HUES6 (cell line): ENCODE data around the gene CNN2.

Experiments
- H3K27ac ChIP-seq: 2 replicates; pipeline ENCODE4 v1.7.0; 2013; ENCODE audit warnings: low read depth, mild to moderate bottlenecking, low read length, inconsistent platforms
- H3K27me3 ChIP-seq: 2 replicates; pipeline ENCODE4 v1.6.1; 2013; ENCODE audit warnings: low read length; ENCODE audit not compliant: control insufficient read depth, insufficient read depth
- H3K36me3 ChIP-seq: 2 replicates; pipeline ENCODE4 v1.6.1; 2013; ENCODE audit warnings: low read length; ENCODE audit not compliant: control insufficient read depth, insufficient read depth
- H3K4me1 ChIP-seq: 2 replicates; pipeline ENCODE4 v1.6.1; 2013; ENCODE audit warnings: low read length; ENCODE audit not compliant: control insufficient read depth, insufficient read depth
- H3K4me3 ChIP-seq: 2 replicates; pipeline ENCODE4 v1.5.1; 2013; ENCODE audit warnings: low read depth, low read length
- H3K9ac ChIP-seq: one replicate; pipeline ENCODE4 v1.6.1; 2013; ENCODE audit warnings: mild to moderate bottlenecking, low read length
- H3K9me3 ChIP-seq: 2 replicates; pipeline ENCODE4 v1.6.1; 2013; ENCODE audit warnings: low read depth, low read length; ENCODE audit not compliant: control insufficient read depth, insufficient read depth

CNN2 gene

DNA sequence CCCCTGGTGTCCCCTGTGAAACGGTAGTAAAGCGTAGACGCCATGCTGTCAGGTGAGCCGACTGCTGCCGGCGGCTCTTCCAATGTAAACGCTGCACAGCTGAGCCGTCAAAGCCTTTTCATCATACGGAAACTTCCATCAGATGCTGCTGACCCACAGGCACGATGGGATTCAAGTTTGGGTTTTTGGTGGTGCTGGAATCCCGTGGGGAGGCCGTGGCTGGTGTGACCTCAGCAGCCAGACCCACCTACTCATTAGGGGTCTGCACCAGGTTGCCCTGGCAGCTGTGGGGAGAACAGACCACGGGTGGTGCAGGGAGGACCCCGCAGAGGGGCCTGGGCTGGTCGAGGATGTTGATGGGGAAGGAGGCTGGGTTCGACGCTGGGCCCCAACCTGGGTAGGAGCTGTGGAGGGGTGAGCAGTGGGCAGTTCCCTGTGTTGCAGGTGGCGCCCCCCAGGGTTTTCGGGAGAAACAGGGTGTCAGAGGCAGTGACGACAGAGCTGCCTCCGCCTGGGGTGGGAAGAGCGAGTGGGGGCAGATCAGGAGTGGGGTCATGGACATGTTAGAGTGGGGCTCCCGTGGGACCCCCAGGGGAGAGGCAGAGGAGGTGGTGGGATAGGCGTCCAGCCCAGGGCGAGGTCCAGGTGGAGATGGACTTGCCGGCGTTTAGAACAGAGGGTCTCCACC is 19.6 kb upstream of the CNN2 start:
- Histone ChIP-seq H3K36me3 (peaks cover 25% of the 10 kb centered on the region), H3K9ac (no peak overlapping the region), H3K9me3 (no peaks in the 10 kb centered on the region), H3K4me1 (no peaks in the 10 kb centered on the region), H3K27me3 (peaks cover 9% of the 10 kb centered on the region; the same call in 1 of the 2 replicates), H3K27ac (no peak overlapping the region), H3K4me3 (no peak overlapping the region)

DNA sequence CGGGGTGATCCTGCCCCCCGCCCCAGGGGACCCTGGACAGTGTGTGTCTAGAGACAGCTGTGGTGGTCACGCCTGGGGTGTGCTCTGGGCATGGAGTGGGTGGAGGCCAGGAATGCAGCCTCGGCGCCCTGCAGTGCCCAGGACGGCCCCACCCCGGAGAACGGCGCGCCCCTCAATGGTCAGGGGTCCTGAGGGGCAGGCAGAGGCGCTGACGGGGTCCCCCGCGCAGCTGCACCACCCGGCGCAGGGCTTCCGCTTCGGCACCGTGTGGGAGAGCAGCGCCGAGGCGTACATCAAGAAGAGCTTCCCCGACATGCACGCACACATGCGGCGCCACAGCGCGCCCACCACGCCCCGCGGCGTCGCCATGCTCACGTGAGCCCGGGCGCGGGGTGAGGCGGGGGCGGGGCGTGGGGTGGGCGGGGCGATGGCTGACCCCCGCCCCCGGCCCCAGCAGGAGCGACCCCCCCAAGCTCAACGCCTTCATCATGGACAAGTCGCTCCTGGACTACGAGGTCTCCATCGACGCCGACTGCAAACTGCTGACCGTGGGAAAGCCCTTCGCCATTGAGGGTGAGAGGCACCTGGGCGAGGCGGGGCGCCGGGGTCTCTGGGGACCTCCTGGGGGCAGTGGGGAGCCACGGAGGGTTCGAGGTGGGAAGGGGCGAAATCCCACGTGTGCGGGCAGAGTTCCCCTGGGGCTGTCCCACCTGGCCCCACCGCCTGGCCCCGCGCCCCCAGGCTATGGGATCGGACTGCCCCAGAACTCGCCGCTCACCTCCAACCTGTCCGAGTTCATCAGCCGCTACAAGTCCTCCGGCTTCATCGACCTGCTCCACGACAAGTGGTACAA is 18.8 kb upstream of the CNN2 start:
- H3K9me3 ChIP-seq = no peaks in the 10 kb centered on the region
- no peak overlapping the region for H3K9ac ChIP-seq
- H3K27ac ChIP-seq = no peak overlapping the region

DNA sequence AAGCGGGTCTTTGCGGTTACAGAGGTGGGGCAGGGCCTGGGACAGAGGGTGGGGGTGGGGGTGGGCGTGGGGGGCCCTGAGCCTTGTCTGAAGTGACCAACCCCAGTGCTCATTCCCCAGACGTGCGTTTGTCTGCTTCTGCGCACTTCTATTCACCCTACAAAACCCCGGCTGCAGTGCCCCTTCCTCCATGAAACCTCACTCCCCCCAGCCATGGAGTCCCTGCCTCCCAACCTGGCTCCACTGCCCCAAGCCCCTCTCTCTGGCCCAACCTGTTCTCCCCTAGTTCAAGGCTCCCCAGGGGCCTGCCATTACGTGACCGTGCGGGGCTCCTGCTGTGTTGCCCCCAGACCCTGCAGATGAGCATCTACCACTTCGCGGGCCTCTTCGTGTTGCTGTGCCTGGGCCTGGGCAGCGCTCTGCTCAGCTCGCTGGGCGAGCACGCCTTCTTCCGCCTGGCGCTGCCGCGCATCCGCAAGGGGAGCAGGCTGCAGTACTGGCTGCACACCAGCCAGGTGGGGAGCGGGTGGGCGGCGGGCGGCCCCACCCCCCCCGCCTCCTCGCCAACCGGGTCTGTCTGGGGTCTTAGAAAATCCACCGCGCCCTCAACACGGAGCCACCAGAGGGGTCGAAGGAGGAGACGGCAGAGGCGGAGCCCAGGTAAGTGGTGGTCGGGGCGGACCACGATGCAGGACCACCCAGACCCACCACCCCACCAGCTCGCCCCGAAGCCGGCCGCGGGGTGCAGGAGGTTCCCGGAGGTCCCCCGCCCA is 18.0 kb upstream of the CNN2 start:
- Histone ChIP-seq H3K9me3 (no peaks in the 10 kb centered on the region), H3K36me3 (peaks cover 39% of the 10 kb centered on the region), H3K4me3 (no peak overlapping the region)

More for the DNA sequence above, 18.8 kb upstream of the CNN2 start:
- peaks cover 32% of the 10 kb centered on the region for H3K36me3 ChIP-seq
- no peak overlapping the region for H3K4me3 ChIP-seq
- H3K4me1 ChIP-seq = no peaks in the 10 kb centered on the region
- peaks cover 7% of the 10 kb centered on the region; the same call in 1 of the 2 replicates for H3K27me3 ChIP-seq

DNA sequence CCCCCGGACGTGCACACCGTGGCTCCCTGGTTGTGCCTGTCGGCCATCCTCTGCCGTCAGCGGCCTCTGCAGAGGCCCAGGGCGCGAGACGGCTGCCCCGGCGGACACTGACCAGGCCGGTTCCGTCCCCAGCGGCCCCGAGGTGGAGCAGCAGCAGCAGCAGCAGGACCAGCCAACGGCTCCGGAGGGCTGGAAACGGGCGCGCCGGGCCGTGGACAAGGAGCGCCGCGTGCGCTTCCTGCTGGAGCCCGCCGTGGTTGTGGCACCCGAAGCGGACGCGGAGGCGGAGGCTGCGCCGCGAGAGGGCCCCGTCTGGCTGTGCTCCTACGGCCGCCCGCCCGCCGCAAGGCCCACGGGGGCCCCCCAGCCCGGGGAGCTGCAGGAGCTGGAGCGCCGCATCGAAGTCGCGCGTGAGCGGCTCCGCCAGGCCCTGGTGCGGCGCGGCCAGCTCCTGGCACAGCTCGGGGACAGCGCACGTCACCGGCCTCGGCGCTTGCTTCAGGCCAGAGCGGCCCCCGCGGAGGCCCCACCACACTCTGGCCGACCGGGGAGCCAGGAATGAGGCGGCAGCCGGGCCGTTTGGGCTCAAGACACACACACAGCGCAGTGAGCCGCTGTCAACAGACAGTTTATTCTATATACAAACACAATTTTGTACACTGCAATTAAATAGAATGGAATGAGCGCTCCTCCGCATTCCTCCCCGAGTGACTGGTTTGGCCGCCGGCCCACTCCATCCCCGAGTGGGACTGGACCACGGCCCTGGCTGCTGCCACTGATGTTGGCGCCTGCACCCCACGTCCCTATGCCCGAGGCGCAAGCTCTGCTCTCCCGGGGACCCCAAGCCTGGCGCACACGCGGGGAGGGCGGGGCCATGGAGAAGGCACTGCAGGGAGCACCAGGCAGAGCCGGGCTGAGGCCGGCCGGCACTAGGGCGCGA is 17.1 kb upstream of the CNN2 start:
- no peak overlapping the region for H3K4me3 ChIP-seq
- peaks cover 48% of the 10 kb centered on the region for H3K36me3 ChIP-seq
- H3K27ac ChIP-seq = no peak overlapping the region
- H3K9me3 ChIP-seq = no peaks in the 10 kb centered on the region
- H3K9ac ChIP-seq = no peak overlapping the region
- H3K27me3 ChIP-seq = no peaks in the 10 kb centered on the region
- no peaks in the 10 kb centered on the region for H3K4me1 ChIP-seq

More for the DNA sequence above, 18.0 kb upstream of the CNN2 start:
- Histone ChIP-seq H3K9ac (no peak overlapping the region), H3K4me1 (no peaks in the 10 kb centered on the region), H3K27me3 (peaks cover 7% of the 10 kb centered on the region; the same call in 1 of the 2 replicates), H3K27ac (no peak overlapping the region)

DNA sequence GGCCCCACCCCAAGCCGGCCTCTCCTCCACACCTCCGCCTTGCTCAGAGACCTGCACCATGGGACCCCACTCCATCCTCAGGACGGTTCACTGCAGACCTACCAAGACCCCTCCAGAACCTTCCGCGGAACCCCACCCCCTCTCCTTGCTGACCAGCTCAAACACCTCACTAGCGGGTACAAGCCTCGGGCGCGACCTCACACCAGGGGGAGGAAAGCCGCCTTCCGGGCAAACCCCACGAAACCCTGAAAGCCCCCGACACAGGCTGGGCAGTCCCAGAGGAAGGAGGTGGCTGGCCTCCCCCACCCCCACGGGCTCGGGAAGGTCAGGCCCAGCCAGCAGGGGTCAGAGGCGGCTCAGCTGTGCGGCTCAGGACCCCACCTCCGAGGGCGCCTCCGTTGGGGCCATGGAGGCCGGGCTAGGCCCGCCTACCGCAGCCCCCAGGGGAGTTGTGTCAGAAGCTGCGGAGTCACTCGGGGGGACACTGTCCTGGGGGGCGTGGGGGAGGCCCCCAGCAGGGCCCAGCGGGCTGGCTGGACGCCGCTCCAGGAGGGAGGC is 16.3 kb upstream of the CNN2 start:
- H3K36me3 ChIP-seq = peaks cover 49% of the 10 kb centered on the region
- H3K27ac ChIP-seq = no peak overlapping the region
- H3K4me3 ChIP-seq = no peak overlapping the region
- no peak overlapping the region for H3K9ac ChIP-seq
- H3K9me3 ChIP-seq = no peaks in the 10 kb centered on the region
- H3K27me3 ChIP-seq = no peaks in the 10 kb centered on the region
- no peaks in the 10 kb centered on the region for H3K4me1 ChIP-seq

DNA sequence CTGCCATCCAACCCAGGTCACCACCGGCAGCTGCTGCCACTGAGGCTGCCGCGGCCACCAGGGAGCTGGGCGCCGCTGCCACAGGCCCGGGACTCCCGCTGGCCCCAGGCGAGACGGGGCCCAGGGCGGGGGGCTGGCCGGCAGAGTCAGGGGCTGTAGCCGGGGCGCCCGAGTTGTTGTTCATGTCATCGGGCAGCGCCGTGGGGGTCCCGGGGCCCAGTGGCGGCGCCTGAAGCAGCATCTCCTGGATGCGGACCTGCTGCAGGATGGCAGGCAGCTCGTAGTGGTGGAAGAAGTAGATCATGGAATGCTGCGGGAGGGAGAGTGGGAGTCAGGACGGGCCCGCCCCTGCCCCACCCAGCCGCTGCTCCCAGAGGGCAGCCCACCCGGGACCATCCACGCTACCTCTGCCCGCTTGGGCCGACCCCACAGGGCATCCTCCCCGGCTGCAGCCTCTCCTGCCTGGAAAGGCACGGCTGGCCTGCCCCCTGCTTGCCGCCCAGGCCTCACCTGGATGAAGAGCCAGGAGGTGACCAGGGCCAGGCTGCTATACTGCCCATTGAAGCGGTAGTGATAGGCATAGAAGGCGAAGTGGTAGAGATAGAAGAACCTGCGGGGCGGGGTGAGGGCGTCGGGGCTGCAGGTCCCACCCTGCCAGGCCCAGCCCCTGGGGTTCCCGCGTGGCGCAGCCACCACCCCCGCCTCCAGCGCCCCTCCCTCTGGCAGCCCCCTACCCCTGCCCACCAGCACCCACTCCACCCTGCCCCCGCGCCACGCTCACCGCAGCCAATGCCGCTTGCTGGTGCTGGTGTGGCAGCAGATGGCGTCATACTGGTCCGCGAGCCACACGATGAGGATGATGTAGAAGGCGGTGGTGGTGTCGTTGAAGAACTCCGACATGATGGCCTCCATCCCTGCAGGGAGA is 15.6 kb upstream of the CNN2 start:
- H3K9me3 ChIP-seq = no peaks in the 10 kb centered on the region
- no peaks in the 10 kb centered on the region for H3K27me3 ChIP-seq
- no peak overlapping the region for H3K27ac ChIP-seq
- H3K36me3 ChIP-seq = peaks cover 49% of the 10 kb centered on the region
- H3K4me3 ChIP-seq = no peak overlapping the region
- H3K9ac ChIP-seq = no peak overlapping the region
- peaks cover 4% of the 10 kb centered on the region for H3K4me1 ChIP-seq

DNA sequence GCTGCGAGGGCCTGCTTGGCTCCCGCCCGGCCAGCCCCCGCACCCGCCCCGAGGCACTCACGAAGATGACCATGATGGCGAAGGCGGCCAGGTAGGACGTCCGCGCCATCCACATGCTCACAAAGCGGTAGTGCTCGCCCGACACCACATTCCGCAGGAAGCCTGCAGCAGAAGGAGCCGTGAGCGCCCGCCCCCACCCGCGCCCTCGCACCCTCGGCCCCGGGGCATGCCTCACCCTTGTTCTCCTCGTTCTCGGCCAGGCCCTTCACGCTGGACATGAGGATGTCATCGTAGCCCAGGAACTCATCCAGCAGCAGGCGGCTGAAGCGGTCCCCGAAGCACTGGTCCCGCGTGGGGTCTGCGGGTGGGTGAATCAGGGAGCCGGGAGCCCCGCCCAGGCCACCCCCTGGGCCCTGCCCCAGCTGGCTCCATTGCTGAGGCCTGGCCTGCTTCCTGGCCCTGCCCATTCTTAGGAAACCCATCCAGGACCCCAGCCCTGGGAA is 14.5 kb upstream of the CNN2 start:
- H3K4me1 ChIP-seq = peaks cover 14% of the 10 kb centered on the region
- no peaks in the 10 kb centered on the region for H3K27me3 ChIP-seq
- H3K9ac ChIP-seq = no peak overlapping the region
- no peaks in the 10 kb centered on the region for H3K9me3 ChIP-seq
- H3K4me3 ChIP-seq = no peak overlapping the region
- H3K27ac ChIP-seq = no peak overlapping the region
- peaks cover 49% of the 10 kb centered on the region for H3K36me3 ChIP-seq

DNA sequence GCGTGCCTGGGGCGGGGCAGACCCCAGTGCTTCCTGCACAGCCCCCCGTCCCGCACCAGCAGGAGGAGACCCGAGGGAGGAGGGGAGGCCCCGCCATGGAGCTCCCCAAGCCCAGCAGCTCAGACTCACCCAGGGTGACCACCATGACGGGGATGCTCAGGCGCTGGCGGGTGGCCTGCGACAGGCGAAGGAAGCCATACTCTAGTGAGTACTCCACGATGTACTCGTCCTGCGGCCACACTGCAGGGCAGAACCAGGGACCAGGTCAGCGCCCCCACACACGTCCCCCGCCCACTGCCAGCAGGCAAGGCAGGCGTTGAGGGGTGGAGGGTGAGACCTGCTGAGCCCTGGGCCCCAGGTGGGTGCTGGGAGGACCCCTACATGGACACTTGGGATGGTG is 14.1 kb upstream of the CNN2 start:
- no peak overlapping the region for H3K9ac ChIP-seq
- no peaks in the 10 kb centered on the region for H3K27me3 ChIP-seq
- no peak overlapping the region for H3K4me3 ChIP-seq
- H3K36me3 ChIP-seq = peaks cover 49% of the 10 kb centered on the region
- peaks cover 18% of the 10 kb centered on the region for H3K4me1 ChIP-seq
- H3K27ac ChIP-seq = no peak overlapping the region
- no peaks in the 10 kb centered on the region for H3K9me3 ChIP-seq

DNA sequence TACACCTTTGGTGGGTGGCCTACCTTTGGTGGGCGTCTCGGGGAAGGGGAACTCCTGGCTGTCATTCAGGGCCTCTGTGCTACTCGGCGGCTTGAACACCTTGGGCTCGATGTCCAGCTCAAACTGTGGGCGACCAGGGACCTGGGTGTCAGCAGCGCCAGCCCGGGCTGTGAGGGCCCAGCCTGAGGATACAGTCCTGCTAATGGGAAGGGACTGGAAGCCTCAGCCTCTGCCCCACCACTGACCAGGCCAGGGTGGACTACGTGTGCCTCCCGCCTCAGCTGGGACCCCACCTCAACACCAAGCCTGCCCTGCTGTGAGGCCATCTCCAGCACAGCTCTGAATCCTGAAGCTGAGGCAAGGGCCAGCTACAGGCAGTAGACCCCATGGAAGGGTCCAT is 13.2 kb upstream of the CNN2 start:
- Histone ChIP-seq H3K9me3 (no peaks in the 10 kb centered on the region), H3K4me1 (peaks cover 27% of the 10 kb centered on the region), H3K4me3 (no peak overlapping the region), H3K9ac (no peak overlapping the region), H3K27ac (no peak overlapping the region), H3K27me3 (no peaks in the 10 kb centered on the region), H3K36me3 (peaks cover 49% of the 10 kb centered on the region)
